Suprapubic skin (tissue), 4 donors: ENCODE measurements around the gene COP1.
"Not testable (repeated sequence)": the region's sequence is repeated elsewhere in the genome, so short reads cannot be mapped to it uniquely, and the experiment has no call there.

Experiments used
- CTCF ChIP-seq, 2 donors: fragments of 200-600 bp in 1 of 2; fragments of 450-650 bp in 1 of 2; sonication (generic) in 1 of 2; IDR thresholded peaks; one replicate each; pipeline ENCODE4 v1.5.1; 2016 to 2019; ENCODE audit warnings: antibody characterized with exemption in 2 of 2, mild to moderate bottlenecking in 1 of 2, moderate library complexity in 1 of 2
- EP300 ChIP-seq: sonication (generic); formaldehyde crosslinking; IDR thresholded peaks from one replicate; pipeline ENCODE4 v1.6.1; 2017; ENCODE audit warnings: antibody characterized with exemption
- POLR2A ChIP-seq, 2 donors: fragments of 450-650 bp; IDR thresholded peaks; one replicate each; pipeline ENCODE4 v1.6.1; 2017; ENCODE audit warnings: antibody characterized with exemption in 2 of 2, mild to moderate bottlenecking in 2 of 2, moderate library complexity in 2 of 2
- POLR2AphosphoS5 ChIP-seq, 3 donors: sonication (generic); formaldehyde crosslinking; IDR thresholded peaks; one replicate each; pipeline ENCODE4 v1.6.1; 2017; ENCODE audit warnings: antibody characterized with exemption in 3 of 3

GRCh38 chr1:176087746-176088145 is 119.3 kb downstream of the COP1 start:
- not testable (repeated sequence) for TF ChIP-seq CTCF (IDR thresholded peaks at IDR 0.05); POLR2A (IDR thresholded peaks at IDR 0.05); EP300; POLR2AphosphoS5 (IDR thresholded peaks at IDR 0.05)
